ENCODE data around the gene KRT76. TPM values are rescaled to one million over a fixed set of nuclear protein-coding genes. Genes with fewer than 3 reads are reported as not detected.

KRT76 gene
- total and polyA plus RNA-seq, 10 of the 15 experiments (the other 5 are each of a cell fraction or from before 2014, with no cell fraction given), result not detected

DNA sequence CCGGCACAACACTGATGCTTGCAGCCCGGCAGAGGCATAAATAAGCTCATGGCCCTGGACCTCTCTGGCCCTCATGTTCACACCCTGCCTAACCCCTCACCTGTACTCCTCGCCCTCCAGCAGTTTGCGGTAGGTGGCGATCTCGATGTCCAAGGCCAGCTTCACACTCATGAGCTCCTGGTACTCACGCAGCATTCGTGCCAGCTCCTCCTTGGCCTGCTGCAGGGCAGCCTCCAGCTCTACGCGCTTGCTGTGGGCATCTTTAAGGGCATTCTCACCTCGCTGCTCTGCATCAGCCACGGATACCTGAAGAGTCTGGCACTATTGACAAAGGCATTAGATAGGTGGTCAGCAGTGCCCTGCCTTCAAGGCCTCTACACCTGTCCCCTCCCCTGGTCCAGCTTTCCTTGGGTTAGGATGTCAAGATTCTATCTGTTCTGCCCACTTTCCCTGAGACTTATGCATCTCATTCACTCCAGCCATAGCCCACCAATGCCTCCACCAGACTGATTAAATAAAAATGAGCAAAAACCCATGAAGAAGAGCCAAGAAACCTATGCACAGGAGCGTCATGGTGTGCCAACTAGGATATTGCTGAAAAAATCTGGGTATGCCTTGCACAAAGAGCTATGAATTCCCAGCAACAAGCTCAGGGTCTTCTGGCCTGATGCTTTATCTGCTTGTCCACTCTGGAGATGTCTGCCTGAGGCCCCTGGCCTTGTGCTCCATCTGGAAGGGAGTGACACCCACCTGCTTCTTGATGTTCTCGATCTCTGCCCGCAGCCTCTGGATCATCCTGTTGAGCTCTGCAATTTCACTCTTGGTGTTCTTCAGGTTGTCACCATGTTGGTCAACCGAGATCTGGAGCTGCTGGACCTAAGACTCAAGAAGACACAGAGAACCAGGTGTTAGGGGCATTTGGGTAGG, 30.7 kb upstream of the KRT76 start:
- Histone ChIP-seq H3K79me2 (ENCODE audit: control insufficient read depth, insufficient read depth, low read length) (no peaks in the 10 kb centered on the region), H4K20me1 (ENCODE audit: control insufficient read depth, insufficient read depth) (no peaks in the 10 kb centered on the region), H3K9ac (ENCODE audit: control insufficient read depth, insufficient read depth, low read length) (no peak overlapping the region), H3K36me3 (ENCODE audit: control insufficient read depth in 2 of 2, insufficient read depth in 2 of 2, low read length in 1 of 2) (no peaks in the 10 kb centered on the region), H2AFZ (ENCODE audit: control insufficient read depth, low read depth, low read length) (no peak overlapping the region), H3K27ac (ENCODE audit: control insufficient read depth, insufficient read depth) (no peak overlapping the region), H3K9me3 (replicated peaks; ENCODE audit: control insufficient read depth, insufficient read depth, low read length) (no peaks in the 10 kb centered on the region), H3K27me3 (replicated peaks in 1 of 2; ENCODE audit: control insufficient read depth in 2 of 2, insufficient read depth in 2 of 2, low read length in 1 of 2) (peaks cover 0 to 3% of the 10 kb centered on the region in 2 experiments; a peak in 1 of 4 replicates), H3K4me3 (no peak overlapping the region), H3K4me1 (ENCODE audit: control insufficient read depth, insufficient read depth, low read length) (no peaks in the 10 kb centered on the region), H3K4me2 (ENCODE audit: control insufficient read depth, insufficient read depth) (no peak overlapping the region)
- WGBS (ENCODE audit: insufficient coverage, insufficient replicate concordance, low lambda C conversion rate, missing lambda C conversion rate), result 33% methylated on average over 16 of the region's 16 CpGs
- POLR2A ChIA-PET, result no interaction called here
- no peak for ATAC-seq
- RAD21 ChIA-PET (ENCODE audit: unreplicated experiment), result interaction anchor here (0.5 kb wide), 1 partner anchor 688 kb away, joined by 3 read pairs; no protein-coding TSS in a partner anchor
- DNase-seq (ENCODE audit: low read depth, low spot score), result no peak
- no peak for FAIRE-seq
- CTCF ChIA-PET, result no interaction called here
- BruUV-seq (replicated peaks), result no TSS peak
- SMC1A ChIA-PET (ENCODE audit: uncharacterized antibody, unreplicated experiment), result no interaction called here
- intact Hi-C loops (cut with micrococcal nuclease; ENCODE audit: unreplicated experiment) (no loop called here), in situ Hi-C loops (cut with MboI) (no loop called here)
- no peak for TF ChIP-seq DPF2 (IDR thresholded peaks at IDR 0.05)
- no peak for TF ChIP-seq ZBTB33 (IDR thresholded peaks at IDR 0.05)
- TF ChIP-seq NKRF (conservative IDR thresholded peaks at IDR 0.05), result no peak
- TF ChIP-seq BCL11A (IDR thresholded peaks at IDR 0.05; ENCODE audit: low read depth, low read length), result no peak
- TF ChIP-seq CEBPB (IDR thresholded peaks at IDR 0.05; ENCODE audit: borderline replicate concordance in 1 of 2, low read depth in 2 of 2, low read length in 2 of 2), result no peak
- no peak for TF ChIP-seq ZNF384 (IDR thresholded peaks at IDR 0.05; ENCODE audit: borderline replicate concordance, low read depth, low read length)
- TF ChIP-seq IRF4 (IDR thresholded peaks at IDR 0.05; ENCODE audit: low read depth, low read length), result no peak
- TF ChIP-seq MTA3 (IDR thresholded peaks at IDR 0.05; ENCODE audit: borderline replicate concordance, low read length), result no peak
- no peak for TF ChIP-seq NFXL1 (IDR thresholded peaks at IDR 0.05; ENCODE audit: borderline replicate concordance)
- no peak for TF ChIP-seq ATF7 (IDR thresholded peaks at IDR 0.05; ENCODE audit: low read depth)
- TF ChIP-seq ZNF274 (IDR thresholded peaks at IDR 0.05; ENCODE audit: insufficient read depth, insufficient read length), result no peak
- TF ChIP-seq, protein P1, sequence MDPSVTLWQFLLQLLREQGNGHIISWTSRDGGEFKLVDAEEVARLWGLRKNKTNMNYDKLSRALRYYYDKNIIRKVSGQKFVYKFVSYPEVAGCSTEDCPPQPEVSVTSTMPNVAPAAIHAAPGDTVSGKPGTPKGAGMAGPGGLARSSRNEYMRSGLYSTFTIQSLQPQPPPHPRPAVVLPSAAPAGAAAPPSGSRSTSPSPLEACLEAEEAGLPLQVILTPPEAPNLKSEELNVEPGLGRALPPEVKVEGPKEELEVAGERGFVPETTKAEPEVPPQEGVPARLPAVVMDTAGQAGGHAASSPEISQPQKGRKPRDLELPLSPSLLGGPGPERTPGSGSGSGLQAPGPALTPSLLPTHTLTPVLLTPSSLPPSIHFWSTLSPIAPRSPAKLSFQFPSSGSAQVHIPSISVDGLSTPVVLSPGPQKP (IDR thresholded peaks at IDR 0.05; ENCODE audit: low read depth, low read length), result no peak
- TF ChIP-seq, protein P2, sequence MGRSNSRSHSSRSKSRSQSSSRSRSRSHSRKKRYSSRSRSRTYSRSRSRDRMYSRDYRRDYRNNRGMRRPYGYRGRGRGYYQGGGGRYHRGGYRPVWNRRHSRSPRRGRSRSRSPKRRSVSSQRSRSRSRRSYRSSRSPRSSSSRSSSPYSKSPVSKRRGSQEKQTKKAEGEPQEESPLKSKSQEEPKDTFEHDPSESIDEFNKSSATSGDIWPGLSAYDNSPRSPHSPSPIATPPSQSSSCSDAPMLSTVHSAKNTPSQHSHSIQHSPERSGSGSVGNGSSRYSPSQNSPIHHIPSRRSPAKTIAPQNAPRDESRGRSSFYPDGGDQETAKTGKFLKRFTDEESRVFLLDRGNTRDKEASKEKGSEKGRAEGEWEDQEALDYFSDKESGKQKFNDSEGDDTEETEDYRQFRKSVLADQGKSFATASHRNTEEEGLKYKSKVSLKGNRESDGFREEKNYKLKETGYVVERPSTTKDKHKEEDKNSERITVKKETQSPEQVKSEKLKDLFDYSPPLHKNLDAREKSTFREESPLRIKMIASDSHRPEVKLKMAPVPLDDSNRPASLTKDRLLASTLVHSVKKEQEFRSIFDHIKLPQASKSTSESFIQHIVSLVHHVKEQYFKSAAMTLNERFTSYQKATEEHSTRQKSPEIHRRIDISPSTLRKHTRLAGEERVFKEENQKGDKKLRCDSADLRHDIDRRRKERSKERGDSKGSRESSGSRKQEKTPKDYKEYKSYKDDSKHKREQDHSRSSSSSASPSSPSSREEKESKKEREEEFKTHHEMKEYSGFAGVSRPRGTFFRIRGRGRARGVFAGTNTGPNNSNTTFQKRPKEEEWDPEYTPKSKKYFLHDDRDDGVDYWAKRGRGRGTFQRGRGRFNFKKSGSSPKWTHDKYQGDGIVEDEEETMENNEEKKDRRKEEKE (IDR thresholded peaks at IDR 0.05), result no peak

Data from GM12878 (cell line).